ENCODE measurements around the gene LHX6. TPM values are rescaled to one million over a fixed set of nuclear protein-coding genes. Genes with fewer than 3 reads are reported as not detected.

Gene LHX6
- total and polyA plus RNA-seq, 2 of the 8 experiments (the other 6 are each of a cell fraction or from before 2014, with no cell fraction given) = 0.92 to 1.2 TPM

- TF ChIP-seq ASH2L (IDR thresholded peaks at IDR 0.05; ENCODE audit: low read length) (no peak), KDM5A (IDR thresholded peaks at IDR 0.05; ENCODE audit: low read length) (no peak), RNF2 (IDR thresholded peaks at IDR 0.05; ENCODE audit: borderline replicate concordance, low read depth, low read length, missing control alignments, poor library complexity, severe bottlenecking) (no peak), SUZ12 (IDR thresholded peaks at IDR 0.05; ENCODE audit: low read length) (no peak), ZNF274 (IDR thresholded peaks at IDR 0.05; ENCODE audit: borderline replicate concordance, extremely low read depth, low read length) (no peak), TEAD4 (IDR thresholded peaks at IDR 0.05; ENCODE audit: low read depth, low read length) (no peak), BRCA1 (IDR thresholded peaks at IDR 0.05; ENCODE audit: low read depth, low read length) (no peak), CREB1 (IDR thresholded peaks at IDR 0.05) (no peak), MAFK (IDR thresholded peaks at IDR 0.05; ENCODE audit: low read depth, low read length) (no peak)
Observed at GRCh38 chr9:122258886-122259415, 30.2 kb upstream of the LHX6 start (continued).
